ENCODE results near the gene DZANK1. TPM values are rescaled to one million over a fixed set of nuclear protein-coding genes. Genes with fewer than 3 reads are reported as not detected.

DZANK1 gene
- total RNA-seq, 1 experiment from 2014 or later, result 7.3 TPM

GRCh38 chr20:18496740-18497592 lies 30.1 kb upstream of the DZANK1 start, which contains the start of gene RBBP9:
TSS of gene RBBP9 (minus strand) at chr20:18497225. CDS start at chr20:18497167, 58 bp downstream.
- peak within 1 kb of the TSS; percentile 85 for H3K4me3 ChIP-seq
- H3K4me1 ChIP-seq (replicated peaks; ENCODE audit: insufficient read depth), result 0 out of 2 replicates have a peak, but pooled peaks cover 10% of the 10 kb centered on the region
- DNase-seq, result peak; percentile 65 to 77
- H3K9me3 ChIP-seq (ENCODE audit: insufficient read depth, low read depth), result no peaks in the 10 kb centered on the region
- H3K9me2 ChIP-seq (ENCODE audit: insufficient read depth), result no peaks in the 10 kb centered on the region
- intact Hi-C loops (cut with micrococcal nuclease; ENCODE audit: unreplicated experiment), result loop anchor here (1.0 to 10.0 kb wide), 3 partner anchors 10 to 298 kb away; partner anchors contain the start of genes DZANK1, POLR3F and SEC23B
- CTCF ChIA-PET, result interaction anchor here (0.6 to 2.0 kb wide), 2 partner anchors 10 to 19 kb away, joined by 6 to 8 read pairs; partner anchors contain the start of gene SEC23B
- H3K27ac ChIP-seq, result no peak within 1 kb of the TSS
- peak within 1 kb of the TSS; percentile 95 for H2AFZ ChIP-seq
- no TSS peak for BruUV-seq (replicated peaks)
- H3K27me3 ChIP-seq (ENCODE audit: insufficient read depth, low read depth), result no peaks in the 10 kb centered on the region
- TF ChIP-seq CTCF (conservative IDR thresholded peaks at IDR 0.05) (no peak), EZH2 (IDR thresholded peaks at IDR 0.05; ENCODE audit: low read depth) (no peak)
- POLR2A ChIA-PET (ENCODE audit: unreplicated experiment), result interaction anchor here (0.7 to 1.4 kb wide), 2 partner anchors 10 to 40 kb away, joined by 8 to 12 read pairs; partner anchors contain the start of gene SEC23B
- H3F3A ChIP-seq (ENCODE audit: insufficient read depth, low read depth), result no peaks in the 10 kb centered on the region
- peak within 1 kb of the TSS; percentile 84 for H3K4me2 ChIP-seq
- H3K36me3 ChIP-seq (ENCODE audit: low read depth), result no peaks in the 10 kb centered on the region
- no peaks in the 10 kb centered on the region; the same call in 1 of the 2 replicates for H3K79me2 ChIP-seq (ENCODE audit: low read depth)
- H4K20me1 ChIP-seq (ENCODE audit: insufficient read depth), result no peaks in the 10 kb centered on the region

GRCh38 chr20:18496042-18496441 lies 29.2 kb upstream of the DZANK1 start:
- BruUV-seq (replicated peaks), result TSS peak; percentile 49
- CTCF ChIA-PET, result interaction anchor here (0.6 to 2.0 kb wide), 2 partner anchors 11 to 20 kb away, joined by 6 to 8 read pairs; partner anchors contain the start of gene SEC23B
- no peak for TF ChIP-seq CTCF (conservative IDR thresholded peaks at IDR 0.05)

GRCh38 chr20:18488301-18488700 lies 21.5 kb upstream of the DZANK1 start:
- ChIA-PET POLR2A (ENCODE audit: unreplicated experiment) (no interaction called here), CTCF (no interaction called here)
- intact Hi-C loops (cut with micrococcal nuclease; ENCODE audit: unreplicated experiment), result no loop called here
- no peak overlapping the region for H3K27ac ChIP-seq
- no peak overlapping the region for H3K4me2 ChIP-seq
- H4K20me1 ChIP-seq (ENCODE audit: insufficient read depth), result no peaks in the 10 kb centered on the region
- no peak overlapping the region for H2AFZ ChIP-seq
- no TSS peak for BruUV-seq (replicated peaks)
- no peaks in the 10 kb centered on the region for H3K4me1 ChIP-seq (replicated peaks; ENCODE audit: insufficient read depth)
- H3K79me2 ChIP-seq (ENCODE audit: low read depth), result no peaks in the 10 kb centered on the region
- H3K36me3 ChIP-seq (ENCODE audit: low read depth), result peaks cover 3% of the 10 kb centered on the region; the same call in 1 of the 2 replicates
- no peaks in the 10 kb centered on the region for H3K9me3 ChIP-seq (ENCODE audit: insufficient read depth, low read depth)
- DNase-seq, result no peak
- TF ChIP-seq EZH2 (IDR thresholded peaks at IDR 0.05; ENCODE audit: low read depth), result no peak
- TF ChIP-seq CTCF (conservative IDR thresholded peaks at IDR 0.05), result no peak
- H3F3A ChIP-seq (ENCODE audit: insufficient read depth, low read depth), result peaks cover 4% of the 10 kb centered on the region; the same call in 1 of the 2 replicates
- no peaks in the 10 kb centered on the region for H3K9me2 ChIP-seq (ENCODE audit: insufficient read depth)
- no peaks in the 10 kb centered on the region for H3K27me3 ChIP-seq (ENCODE audit: insufficient read depth, low read depth)
- no peak overlapping the region for H3K4me3 ChIP-seq

More at GRCh38 chr20:18496042-18496441, 29.2 kb upstream of the DZANK1 start:
- intact Hi-C loops (cut with micrococcal nuclease; ENCODE audit: unreplicated experiment), result loop anchor here (2.0 to 10.0 kb wide), 2 partner anchors 29 to 299 kb away; partner anchors contain the start of genes DZANK1 and POLR3F
- Histone ChIP-seq H3K36me3 (ENCODE audit: low read depth) (0 out of 2 replicates have a peak, but pooled peaks cover 3% of the 10 kb centered on the region), H3K4me2 (peak overlapping the region; percentile 84), H3K79me2 (ENCODE audit: low read depth) (no peaks in the 10 kb centered on the region; the same call in 1 of the 2 replicates), H3F3A (ENCODE audit: insufficient read depth, low read depth) (no peaks in the 10 kb centered on the region), H3K27me3 (ENCODE audit: insufficient read depth, low read depth) (no peaks in the 10 kb centered on the region), H4K20me1 (ENCODE audit: insufficient read depth) (no peaks in the 10 kb centered on the region), H3K9me2 (ENCODE audit: insufficient read depth) (no peaks in the 10 kb centered on the region), H3K4me1 (replicated peaks; ENCODE audit: insufficient read depth) (0 out of 2 replicates have a peak, but pooled peaks cover 10% of the 10 kb centered on the region), H2AFZ (peak overlapping the region; percentile 95), H3K9me3 (ENCODE audit: insufficient read depth, low read depth) (no peaks in the 10 kb centered on the region), H3K27ac (no peak overlapping the region), H3K4me3 (peak overlapping the region; percentile 85; the same call in 1 of the 2 replicates)
- POLR2A ChIA-PET (ENCODE audit: unreplicated experiment), result interaction anchor here (0.8 kb wide), 1 partner anchor 11 kb away, joined by 3 read pairs; no protein-coding TSS in a partner anchor
- no peak for DNase-seq

All from PC-9 (cell line).